Measurements from ENCODE around the gene MAPKAP1.

DNA sequence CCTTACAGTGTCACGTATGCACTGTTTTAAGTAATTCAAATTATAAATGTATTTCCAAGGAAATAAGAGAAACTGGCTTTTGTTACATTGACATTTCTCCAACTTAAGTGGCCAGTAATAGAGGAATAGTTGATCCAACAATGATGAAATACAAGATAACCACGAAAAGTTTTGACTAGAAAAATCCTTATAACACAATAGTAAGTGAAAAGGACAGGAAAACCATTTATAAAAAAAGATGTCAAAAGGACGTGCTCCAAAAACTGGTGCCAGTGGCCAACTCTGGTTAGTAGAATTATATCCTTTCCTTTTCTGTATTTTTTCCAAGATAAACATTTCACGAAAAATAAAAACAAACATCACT lies 234.5 kb downstream of the MAPKAP1 start:
- TF ChIP-seq, protein P1, sequence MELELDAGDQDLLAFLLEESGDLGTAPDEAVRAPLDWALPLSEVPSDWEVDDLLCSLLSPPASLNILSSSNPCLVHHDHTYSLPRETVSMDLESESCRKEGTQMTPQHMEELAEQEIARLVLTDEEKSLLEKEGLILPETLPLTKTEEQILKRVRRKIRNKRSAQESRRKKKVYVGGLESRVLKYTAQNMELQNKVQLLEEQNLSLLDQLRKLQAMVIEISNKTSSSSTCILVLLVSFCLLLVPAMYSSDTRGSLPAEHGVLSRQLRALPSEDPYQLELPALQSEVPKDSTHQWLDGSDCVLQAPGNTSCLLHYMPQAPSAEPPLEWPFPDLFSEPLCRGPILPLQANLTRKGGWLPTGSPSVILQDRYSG (CRISPR knock-in tag; IDR thresholded peaks at IDR 0.05) = no peak
- TF ChIP-seq TBP (CRISPR knock-in tag; IDR thresholded peaks at IDR 0.05) = no peak
- no peak for TF ChIP-seq TAF1 (CRISPR knock-in tag; IDR thresholded peaks at IDR 0.05)
- no peak for TF ChIP-seq MXI1 (IDR thresholded peaks at IDR 0.05; ENCODE audit: borderline replicate concordance, low read depth, low read length)
- TF ChIP-seq, protein P2, sequence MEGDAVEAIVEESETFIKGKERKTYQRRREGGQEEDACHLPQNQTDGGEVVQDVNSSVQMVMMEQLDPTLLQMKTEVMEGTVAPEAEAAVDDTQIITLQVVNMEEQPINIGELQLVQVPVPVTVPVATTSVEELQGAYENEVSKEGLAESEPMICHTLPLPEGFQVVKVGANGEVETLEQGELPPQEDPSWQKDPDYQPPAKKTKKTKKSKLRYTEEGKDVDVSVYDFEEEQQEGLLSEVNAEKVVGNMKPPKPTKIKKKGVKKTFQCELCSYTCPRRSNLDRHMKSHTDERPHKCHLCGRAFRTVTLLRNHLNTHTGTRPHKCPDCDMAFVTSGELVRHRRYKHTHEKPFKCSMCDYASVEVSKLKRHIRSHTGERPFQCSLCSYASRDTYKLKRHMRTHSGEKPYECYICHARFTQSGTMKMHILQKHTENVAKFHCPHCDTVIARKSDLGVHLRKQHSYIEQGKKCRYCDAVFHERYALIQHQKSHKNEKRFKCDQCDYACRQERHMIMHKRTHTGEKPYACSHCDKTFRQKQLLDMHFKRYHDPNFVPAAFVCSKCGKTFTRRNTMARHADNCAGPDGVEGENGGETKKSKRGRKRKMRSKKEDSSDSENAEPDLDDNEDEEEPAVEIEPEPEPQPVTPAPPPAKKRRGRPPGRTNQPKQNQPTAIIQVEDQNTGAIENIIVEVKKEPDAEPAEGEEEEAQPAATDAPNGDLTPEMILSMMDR (CRISPR knock-in tag; IDR thresholded peaks at IDR 0.05) = no peak
- TF ChIP-seq SIN3A (IDR thresholded peaks at IDR 0.05; ENCODE audit: borderline replicate concordance, low read depth, low read length) = no peak
- TF ChIP-seq CBX2 (IDR thresholded peaks at IDR 0.05; ENCODE audit: low read depth, low read length) = no peak
- no peak for TF ChIP-seq CBX2 (CRISPR knock-in tag; IDR thresholded peaks at IDR 0.05; ENCODE audit: low read depth)
- TF ChIP-seq PAX8 (CRISPR knock-in tag; IDR thresholded peaks at IDR 0.05; ENCODE audit: borderline replicate concordance) = no peak
- no peak for TF ChIP-seq MAFK (conservative IDR thresholded peaks at IDR 0.05 in 1 of 2, IDR thresholded peaks at IDR 0.05 in 1 of 2; ENCODE audit: low read length in 2 of 2)

Measured in HepG2 (cell line).